KMS-11 (cell line): ENCODE measurements around the gene ROS1.

Source experiments
- H2AFZ ChIP-seq: fragments of 200-600 bp; sonication (generic); 2 replicates; pipeline ENCODE4 v1.6.1; 2016; ENCODE audit warnings: antibody characterized with exemption, mixed run types, low read depth
- H3K27ac ChIP-seq: fragments of 200-600 bp; sonication (generic); 2 replicates; pipeline ENCODE4 v1.6.1; 2016; ENCODE audit warnings: mild to moderate bottlenecking, mixed run types
- H3K27me3 ChIP-seq: fragments of 200-600 bp; sonication (generic); 2 replicates; pipeline ENCODE4 v1.6.1; 2017; ENCODE audit warnings: mild to moderate bottlenecking, low read depth, mixed run types, moderate library complexity; ENCODE audit not compliant: insufficient read depth
- H3K36me3 ChIP-seq: fragments of 200-600 bp; sonication (generic); 2 replicates; pipeline ENCODE4 v1.6.1; 2017; ENCODE audit warnings: mild to moderate bottlenecking, mixed run types; ENCODE audit not compliant: insufficient read depth
- H3K4me1 ChIP-seq: fragments of 200-600 bp; sonication (generic); 2 replicates; pipeline ENCODE4 v1.6.1; 2016; ENCODE audit warnings: mild to moderate bottlenecking, low read depth, mixed run types; ENCODE audit not compliant: poor library complexity, severe bottlenecking
- H3K4me2 ChIP-seq: fragments of 200-600 bp; sonication (generic); 2 replicates; pipeline ENCODE4 v1.7.0; 2016; ENCODE audit warnings: mild to moderate bottlenecking, mixed run types
- H3K4me3 ChIP-seq: fragments of 200-600 bp; sonication (generic); IDR thresholded peaks from 2 replicates; pipeline ENCODE4 v1.6.1; 2017; ENCODE audit warnings: low read depth, low read length, mixed read lengths; ENCODE audit not compliant: insufficient read depth
- H3K79me2 ChIP-seq: fragments of 200-600 bp; sonication (generic); 2 replicates; pipeline ENCODE4 v1.6.1; 2016; ENCODE audit warnings: low read depth, mixed run types; ENCODE audit not compliant: insufficient read depth
- H3K9ac ChIP-seq: fragments of 200-600 bp; sonication (generic); 2 replicates; pipeline ENCODE4 v1.6.1; 2016; ENCODE audit warnings: mild to moderate bottlenecking, mixed run types
- H4K20me1 ChIP-seq: fragments of 200-600 bp; sonication (generic); 2 replicates; pipeline ENCODE4 v1.6.1; 2016; ENCODE audit warnings: mild to moderate bottlenecking, mixed run types; ENCODE audit not compliant: insufficient read depth
- TF ChIP-seq, protein P1 (sequence below): fragments of 200-600 bp; sonication (generic); conservative IDR thresholded peaks from 2 replicates; pipeline ENCODE4 v1.6.1; 2017; ENCODE audit warnings: low read depth, mild to moderate bottlenecking, antibody characterized with exemption, low read length, moderate library complexity, mixed read lengths

Gene ROS1

DNA sequence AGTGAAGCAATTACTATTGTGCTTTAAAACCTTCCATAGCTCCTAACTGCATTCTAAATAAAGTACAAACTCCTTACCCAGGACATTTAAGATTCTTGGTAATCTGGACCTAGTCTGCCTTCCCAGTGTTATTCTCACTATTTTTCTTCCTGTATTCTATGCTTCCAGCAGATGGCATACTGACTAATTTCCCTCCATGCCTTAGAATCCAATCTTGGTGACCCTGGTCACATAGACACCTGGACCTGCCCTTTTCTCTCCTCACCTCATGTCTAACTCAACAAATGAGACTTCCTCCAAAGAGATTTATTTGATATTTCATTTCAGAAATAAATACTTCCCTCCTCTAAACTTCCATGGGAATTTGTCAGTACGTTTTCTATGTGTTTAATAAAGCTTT, 25.8 kb downstream of the ROS1 start:
- Histone ChIP-seq H2AFZ (no peak overlapping the region), H3K36me3 (no peaks in the 10 kb centered on the region), H3K4me2 (no peak overlapping the region), H3K4me1 (no peaks in the 10 kb centered on the region), H3K27me3 (no peaks in the 10 kb centered on the region), H4K20me1 (no peaks in the 10 kb centered on the region), H3K9ac (no peak overlapping the region), H3K79me2 (no peaks in the 10 kb centered on the region), H3K27ac (no peak overlapping the region), H3K4me3 (no peak overlapping the region)
- TF ChIP-seq, protein P1, sequence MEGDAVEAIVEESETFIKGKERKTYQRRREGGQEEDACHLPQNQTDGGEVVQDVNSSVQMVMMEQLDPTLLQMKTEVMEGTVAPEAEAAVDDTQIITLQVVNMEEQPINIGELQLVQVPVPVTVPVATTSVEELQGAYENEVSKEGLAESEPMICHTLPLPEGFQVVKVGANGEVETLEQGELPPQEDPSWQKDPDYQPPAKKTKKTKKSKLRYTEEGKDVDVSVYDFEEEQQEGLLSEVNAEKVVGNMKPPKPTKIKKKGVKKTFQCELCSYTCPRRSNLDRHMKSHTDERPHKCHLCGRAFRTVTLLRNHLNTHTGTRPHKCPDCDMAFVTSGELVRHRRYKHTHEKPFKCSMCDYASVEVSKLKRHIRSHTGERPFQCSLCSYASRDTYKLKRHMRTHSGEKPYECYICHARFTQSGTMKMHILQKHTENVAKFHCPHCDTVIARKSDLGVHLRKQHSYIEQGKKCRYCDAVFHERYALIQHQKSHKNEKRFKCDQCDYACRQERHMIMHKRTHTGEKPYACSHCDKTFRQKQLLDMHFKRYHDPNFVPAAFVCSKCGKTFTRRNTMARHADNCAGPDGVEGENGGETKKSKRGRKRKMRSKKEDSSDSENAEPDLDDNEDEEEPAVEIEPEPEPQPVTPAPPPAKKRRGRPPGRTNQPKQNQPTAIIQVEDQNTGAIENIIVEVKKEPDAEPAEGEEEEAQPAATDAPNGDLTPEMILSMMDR, result no peak

DNA sequence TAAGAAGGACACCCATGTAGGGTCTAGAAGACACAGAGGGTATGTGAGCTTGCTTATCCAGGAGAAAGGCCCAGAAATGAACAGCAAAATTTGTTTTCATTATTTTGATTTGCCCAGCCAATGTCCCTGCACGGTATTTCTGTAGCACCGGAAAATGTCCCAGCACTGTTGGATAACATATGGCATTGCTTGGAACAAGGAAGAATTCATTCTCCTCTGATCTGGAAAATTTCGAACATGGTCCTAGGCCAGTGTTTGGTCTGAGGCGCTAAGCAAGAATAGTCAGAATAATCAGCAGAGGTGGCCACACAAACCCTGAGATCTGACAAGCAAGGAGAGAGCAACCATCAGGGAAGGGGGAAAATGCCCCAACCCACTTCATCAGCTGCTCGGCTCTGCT, 26.6 kb downstream of the ROS1 start:
- no peak overlapping the region for H3K4me3 ChIP-seq
- TF ChIP-seq, protein P1, result no peak
- H3K36me3 ChIP-seq, result no peaks in the 10 kb centered on the region
- H3K27ac ChIP-seq, result no peak overlapping the region
- no peaks in the 10 kb centered on the region for H3K27me3 ChIP-seq
- H2AFZ ChIP-seq, result no peak overlapping the region
- H3K79me2 ChIP-seq, result no peaks in the 10 kb centered on the region
- H3K4me1 ChIP-seq, result no peaks in the 10 kb centered on the region
- no peaks in the 10 kb centered on the region for H4K20me1 ChIP-seq
- H3K9ac ChIP-seq, result no peak overlapping the region
- H3K4me2 ChIP-seq, result no peak overlapping the region

DNA sequence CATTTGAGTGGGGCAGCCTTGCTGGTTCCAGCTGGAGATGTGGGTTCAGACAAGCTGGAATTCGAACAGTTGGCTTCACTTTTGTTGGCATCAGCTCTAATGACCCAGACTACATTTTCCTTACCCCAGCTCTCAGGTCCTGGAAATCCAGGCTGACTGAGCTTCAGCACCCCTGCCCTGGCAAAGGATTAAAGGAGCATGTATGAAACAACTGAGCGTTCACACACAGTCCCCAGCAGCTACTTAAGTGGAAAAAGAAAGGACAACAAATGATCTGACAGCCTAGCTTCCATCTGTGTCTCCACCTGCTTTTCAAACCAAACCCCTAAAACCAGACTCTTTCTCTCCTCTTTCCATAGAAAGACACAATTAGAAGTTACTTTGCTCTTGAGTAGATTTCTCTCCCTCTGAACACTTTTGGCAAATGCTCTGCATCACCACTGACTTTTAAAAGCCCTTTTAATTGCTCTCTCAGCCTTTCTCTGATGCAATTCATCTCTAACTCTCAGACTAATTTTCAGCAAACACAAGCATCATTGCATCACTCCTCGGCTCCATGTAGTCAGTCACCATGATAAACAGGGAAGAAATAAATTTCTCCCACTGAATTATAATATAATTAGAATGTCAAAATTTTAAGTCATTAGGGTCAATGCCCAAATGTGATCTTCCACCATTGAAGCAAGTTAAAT, 28.1 kb downstream of the ROS1 start:
- no peaks in the 10 kb centered on the region for H3K27me3 ChIP-seq
- no peaks in the 10 kb centered on the region for H3K4me1 ChIP-seq
- no peak overlapping the region for H3K4me3 ChIP-seq
- H2AFZ ChIP-seq, result no peak overlapping the region
- H4K20me1 ChIP-seq, result no peaks in the 10 kb centered on the region
- no peak overlapping the region for H3K27ac ChIP-seq
- TF ChIP-seq, protein P1, result no peak
- H3K79me2 ChIP-seq, result no peaks in the 10 kb centered on the region
- H3K4me2 ChIP-seq, result no peak overlapping the region
- no peak overlapping the region for H3K9ac ChIP-seq
- no peaks in the 10 kb centered on the region for H3K36me3 ChIP-seq

DNA sequence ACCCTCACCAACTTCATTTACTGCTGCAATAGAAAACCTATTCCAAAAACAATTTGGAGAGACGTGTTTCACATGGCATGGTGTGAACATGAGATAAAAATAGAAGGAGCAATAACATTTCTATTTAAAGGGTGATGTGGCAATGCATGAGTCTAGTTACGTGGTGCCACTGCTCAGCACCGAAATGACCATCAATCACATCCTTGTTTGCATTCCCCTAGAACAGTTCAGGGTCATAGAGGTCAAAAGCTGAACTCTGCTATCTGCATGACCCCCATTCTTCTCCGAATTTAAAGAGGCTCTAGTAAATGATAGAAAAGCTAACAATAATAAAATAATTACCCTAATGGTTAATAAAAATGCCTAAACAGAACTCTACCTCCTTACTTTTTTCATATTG, 29.5 kb downstream of the ROS1 start:
- Histone ChIP-seq H4K20me1 (no peaks in the 10 kb centered on the region), H3K27ac (no peak overlapping the region), H2AFZ (no peak overlapping the region), H3K4me3 (no peak overlapping the region), H3K4me2 (no peak overlapping the region), H3K36me3 (no peaks in the 10 kb centered on the region), H3K9ac (no peak overlapping the region), H3K79me2 (no peaks in the 10 kb centered on the region), H3K27me3 (no peaks in the 10 kb centered on the region), H3K4me1 (no peaks in the 10 kb centered on the region)
- TF ChIP-seq, protein P1, result no peak
